ENCODE data around the gene MSI1.

MSI1 gene

DNA sequence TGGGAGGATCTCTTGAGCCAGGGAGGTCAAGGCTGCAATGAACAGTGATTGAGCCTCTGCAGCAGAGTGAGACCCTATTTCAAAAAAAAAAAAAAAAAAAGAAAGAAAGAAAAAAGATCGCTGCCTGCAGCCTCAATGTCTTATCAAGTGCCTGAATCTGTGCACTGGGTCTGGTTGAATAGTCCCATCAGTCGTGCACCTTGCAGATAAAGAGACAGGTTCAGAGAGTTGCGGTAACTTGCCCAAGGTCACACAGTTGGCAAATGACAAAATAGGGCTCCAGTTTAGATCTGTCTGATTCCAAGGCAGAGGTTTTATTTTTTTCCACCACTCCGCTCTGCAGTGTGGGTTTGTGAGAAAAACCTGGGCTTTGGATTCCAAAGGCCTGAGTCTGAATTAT is 40.7 kb downstream of the MSI1 start:
- H3K27ac ChIP-seq = no peak overlapping the region
- no peaks in the 10 kb centered on the region for H3K9me3 ChIP-seq
- no peak for TF ChIP-seq Cebpa-rat (IDR thresholded peaks at IDR 0.05)
- no peaks in the 10 kb centered on the region for H3K36me3 ChIP-seq
- H3K4me2 ChIP-seq = no peak overlapping the region
- no peaks in the 10 kb centered on the region for H3K27me3 ChIP-seq
- H3K9ac ChIP-seq = no peak overlapping the region
- H3K4me1 ChIP-seq = no peaks in the 10 kb centered on the region; the same call in 1 of the 2 replicates
- no peak overlapping the region for H3K4me3 ChIP-seq
- no peaks in the 10 kb centered on the region for H4K20me1 ChIP-seq

DNA sequence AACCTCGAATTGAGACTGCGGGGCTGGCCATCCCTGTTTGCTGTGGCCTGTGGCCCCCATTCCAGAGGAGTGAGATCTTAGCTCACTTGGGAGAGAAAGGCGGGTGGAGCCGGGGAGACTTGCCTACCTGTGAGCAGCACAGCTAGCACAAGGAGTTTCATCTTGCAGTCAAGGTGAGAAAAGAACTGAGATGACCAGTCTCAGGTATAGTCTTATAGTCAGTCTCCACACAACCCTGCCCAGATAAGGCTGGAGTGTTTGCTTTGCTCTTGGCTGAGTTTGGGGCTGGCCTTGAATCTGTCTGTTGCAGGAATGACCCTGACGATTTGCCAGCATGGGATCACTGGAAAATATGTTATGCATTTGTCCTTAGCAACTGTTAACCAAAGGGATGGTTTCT is 41.4 kb downstream of the MSI1 start, which contains the start of gene PLA2G1B:
Gene PLA2G1B, minus strand, starts transcription at position 187 of the 400 bp plus-strand sequence. Its CDS starts 26 bp downstream, at position 161.
- Histone ChIP-seq H3K27ac (no peak within 1 kb of the TSS), H3K9ac (no peak within 1 kb of the TSS)

DNA sequence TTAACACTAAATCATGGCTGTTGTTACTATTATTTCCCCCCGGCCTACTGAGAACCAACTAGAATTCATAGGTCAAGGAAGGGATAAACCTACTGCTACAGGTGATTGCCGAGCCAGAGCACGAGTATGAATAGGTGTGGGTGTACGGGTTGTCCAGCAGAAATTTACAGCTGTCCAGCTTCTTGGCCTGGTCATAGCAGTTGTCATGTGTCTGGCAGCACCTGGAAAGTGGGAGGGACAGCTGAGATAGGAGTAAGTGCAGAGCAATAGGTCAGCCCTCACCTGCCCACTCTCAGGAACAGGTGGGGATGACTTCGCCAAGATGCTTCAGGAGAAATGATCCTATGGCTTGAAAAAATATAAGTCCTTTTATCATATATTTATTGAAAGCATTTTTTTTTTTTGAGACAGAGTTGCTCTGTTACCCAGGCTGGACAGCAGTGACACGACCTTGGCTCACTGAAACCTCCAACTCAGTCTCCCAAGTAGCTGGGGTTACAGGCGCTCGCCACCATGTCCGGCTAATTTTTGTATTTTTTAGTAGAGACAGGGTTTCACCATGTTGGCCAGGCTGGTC is 44.0 kb downstream of the MSI1 start:
- H3K36me3 ChIP-seq = no peaks in the 10 kb centered on the region
- no peak overlapping the region for H3K9ac ChIP-seq
- no peaks in the 10 kb centered on the region for H3K27me3 ChIP-seq
- no peaks in the 10 kb centered on the region for H4K20me1 ChIP-seq
- H3K9me3 ChIP-seq = no peaks in the 10 kb centered on the region
- H3K4me3 ChIP-seq = no peak overlapping the region
- no peak for TF ChIP-seq Cebpa-rat (IDR thresholded peaks at IDR 0.05)
- no peaks in the 10 kb centered on the region; the same call in 1 of the 2 replicates for H3K4me1 ChIP-seq
- peak overlapping the region; percentile 98; the same call in 1 of the 2 replicates for H3K4me2 ChIP-seq
- H3K27ac ChIP-seq = no peak overlapping the region

More for the DNA sequence above, 41.4 kb downstream of the MSI1 start, which contains the start of gene PLA2G1B:
- Histone ChIP-seq H3K4me1 (no peaks in the 10 kb centered on the region; the same call in 1 of the 2 replicates), H3K27me3 (no peaks in the 10 kb centered on the region), H3K9me3 (no peaks in the 10 kb centered on the region), H3K36me3 (no peaks in the 10 kb centered on the region), H3K4me2 (no peak within 1 kb of the TSS), H3K4me3 (no peak within 1 kb of the TSS), H4K20me1 (no peaks in the 10 kb centered on the region)
- no peak for TF ChIP-seq Cebpa-rat (IDR thresholded peaks at IDR 0.05)

DNA sequence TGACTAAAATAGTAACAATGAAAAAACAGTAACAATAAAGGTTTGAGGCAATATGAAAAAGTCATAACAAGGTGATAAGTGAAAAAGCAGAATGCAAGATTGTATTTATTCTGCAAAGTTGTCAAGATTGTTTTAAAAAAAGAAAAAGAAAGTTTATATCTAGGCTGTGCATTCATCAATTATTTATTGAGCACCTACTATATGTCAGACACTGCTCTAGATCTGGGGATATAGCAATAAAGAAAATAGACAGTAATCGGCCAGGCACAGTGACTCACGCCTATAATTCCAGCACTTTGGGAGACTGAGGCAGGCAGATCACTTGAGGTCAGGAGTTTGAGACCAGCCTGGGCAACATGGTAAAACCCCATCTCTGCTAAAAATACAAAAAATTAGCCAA is 45.2 kb downstream of the MSI1 start:
- Histone ChIP-seq H3K4me1 (no peaks in the 10 kb centered on the region; the same call in 1 of the 2 replicates), H3K9ac (no peak overlapping the region), H4K20me1 (no peaks in the 10 kb centered on the region), H3K4me3 (no peak overlapping the region), H3K4me2 (no peak overlapping the region), H3K36me3 (no peaks in the 10 kb centered on the region), H3K9me3 (no peaks in the 10 kb centered on the region), H3K27me3 (no peaks in the 10 kb centered on the region), H3K27ac (no peak overlapping the region)
- TF ChIP-seq Cebpa-rat (IDR thresholded peaks at IDR 0.05) = no peak

DNA sequence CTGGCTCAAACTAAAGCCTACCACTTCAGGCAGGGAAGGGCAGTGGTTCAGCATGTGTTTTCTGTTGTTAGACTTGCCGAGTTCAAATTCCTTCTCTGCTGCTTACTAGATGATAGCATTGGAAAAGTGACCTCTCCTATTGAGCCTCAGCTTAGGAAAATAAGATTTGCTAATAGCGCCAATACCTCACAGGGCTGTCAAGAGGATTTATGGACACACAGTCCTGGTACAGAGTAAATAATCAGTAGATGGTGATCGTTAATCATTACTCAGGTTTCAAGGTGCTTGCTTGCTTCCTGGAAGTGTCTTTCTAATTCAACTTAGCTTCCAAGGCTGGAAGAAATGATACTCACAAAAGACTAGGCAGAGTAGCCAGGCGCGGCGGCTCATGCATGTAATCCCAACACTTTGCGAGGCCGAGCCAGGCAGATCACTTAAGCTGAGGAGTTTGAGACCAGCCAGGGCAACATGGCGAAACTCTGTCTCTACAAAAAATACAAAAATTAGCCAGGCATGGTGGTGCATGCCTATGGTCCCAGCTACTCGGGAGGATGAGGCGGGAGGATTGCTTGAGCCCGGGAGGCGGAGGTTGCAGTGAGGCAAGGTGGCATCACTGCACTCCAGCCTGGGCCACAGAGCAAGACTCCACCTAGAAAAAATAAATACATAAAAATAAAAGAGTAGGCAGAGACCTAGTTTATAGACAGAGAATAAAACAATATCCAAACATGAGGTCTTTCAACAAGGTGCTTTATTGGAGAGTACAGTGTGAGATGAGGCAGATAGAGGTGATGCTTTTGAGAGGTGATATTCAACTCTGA is 47.4 kb downstream of the MSI1 start:
- no peak overlapping the region for H3K4me2 ChIP-seq
- H3K27ac ChIP-seq = no peak overlapping the region
- TF ChIP-seq Cebpa-rat (IDR thresholded peaks at IDR 0.05) = no peak
- no peaks in the 10 kb centered on the region for H3K36me3 ChIP-seq
- H4K20me1 ChIP-seq = no peaks in the 10 kb centered on the region
- no peaks in the 10 kb centered on the region for H3K27me3 ChIP-seq
- H3K9ac ChIP-seq = no peak overlapping the region
- H3K4me1 ChIP-seq = peaks cover 11% of the 10 kb centered on the region
- H3K4me3 ChIP-seq = no peak overlapping the region
- H3K9me3 ChIP-seq = no peaks in the 10 kb centered on the region

DNA sequence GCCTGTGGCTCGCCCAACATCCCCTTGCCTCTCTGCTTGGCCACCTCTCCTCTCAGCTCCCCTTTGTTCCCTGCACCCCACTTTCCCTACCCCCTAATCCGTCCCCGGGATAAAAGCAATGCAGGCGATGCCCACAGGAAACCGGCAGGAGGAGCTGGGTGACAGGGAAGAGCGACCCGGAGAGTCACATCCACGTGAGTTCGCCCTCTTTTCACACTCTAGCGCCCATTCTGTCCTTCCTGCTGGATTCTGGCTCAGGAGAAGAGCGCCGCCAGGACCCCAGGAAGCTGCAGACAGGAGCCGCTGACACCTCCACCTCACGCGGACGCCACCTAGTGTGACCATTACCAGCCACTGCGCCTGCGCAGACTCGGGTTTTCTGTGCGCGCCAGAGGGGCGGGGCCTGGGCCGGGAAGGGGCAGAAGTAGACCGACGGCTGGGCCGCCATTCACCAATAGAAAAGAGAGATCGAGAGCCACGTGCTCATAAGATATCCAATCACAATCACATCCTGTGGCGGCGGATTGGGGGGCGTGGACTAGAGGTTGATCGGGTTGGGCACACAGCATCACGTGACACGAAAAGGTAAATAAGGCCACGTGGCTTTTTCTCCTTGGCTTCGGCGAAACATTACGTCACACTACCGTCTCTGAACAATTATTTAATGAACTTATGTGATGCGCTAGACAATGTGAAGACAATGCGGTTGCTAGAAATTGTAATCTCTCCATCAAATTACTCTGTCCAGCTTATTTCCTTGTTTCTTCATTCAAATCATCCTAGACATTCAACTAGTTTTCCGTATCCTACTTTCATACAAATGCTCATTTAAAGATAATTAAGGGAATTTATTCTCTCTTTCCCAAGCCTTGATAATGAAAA is 51.5 kb downstream of the MSI1 start:
- Histone ChIP-seq H4K20me1 (no peaks in the 10 kb centered on the region), H3K27me3 (no peaks in the 10 kb centered on the region), H3K36me3 (no peaks in the 10 kb centered on the region), H3K9ac (peak overlapping the region; percentile 83), H3K4me2 (peak overlapping the region; percentile 92), H3K27ac (peak overlapping the region; percentile 85), H3K4me3 (peak overlapping the region; percentile 72), H3K4me1 (peaks cover 13% of the 10 kb centered on the region), H3K9me3 (no peaks in the 10 kb centered on the region)
- TF ChIP-seq Cebpa-rat (IDR thresholded peaks at IDR 0.05) = no peak

DNA sequence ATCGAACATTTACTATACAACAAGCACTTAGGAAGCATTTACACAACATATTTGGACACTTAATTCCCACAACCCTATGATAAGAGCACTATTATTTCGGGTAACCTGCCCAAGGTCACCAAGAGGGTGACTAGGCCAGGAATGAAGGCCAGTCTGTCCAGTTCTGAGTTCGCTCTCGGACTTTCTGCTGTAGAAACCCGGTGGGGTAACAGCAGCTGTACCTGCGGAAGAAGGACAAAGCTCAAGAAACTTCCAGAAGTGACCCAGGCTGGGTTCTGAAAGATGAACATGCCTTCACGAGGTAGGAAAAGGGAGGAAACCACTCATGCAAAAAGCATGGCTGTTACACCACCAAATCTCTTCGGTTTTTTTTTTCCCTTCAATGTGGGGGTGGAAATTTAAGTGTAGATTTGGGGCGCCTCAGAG is 52.2 kb downstream of the MSI1 start:
- Histone ChIP-seq H3K27ac (peak overlapping the region; percentile 85), H3K9me3 (no peaks in the 10 kb centered on the region)
- TF ChIP-seq Cebpa-rat (IDR thresholded peaks at IDR 0.05) = no peak

DNA sequence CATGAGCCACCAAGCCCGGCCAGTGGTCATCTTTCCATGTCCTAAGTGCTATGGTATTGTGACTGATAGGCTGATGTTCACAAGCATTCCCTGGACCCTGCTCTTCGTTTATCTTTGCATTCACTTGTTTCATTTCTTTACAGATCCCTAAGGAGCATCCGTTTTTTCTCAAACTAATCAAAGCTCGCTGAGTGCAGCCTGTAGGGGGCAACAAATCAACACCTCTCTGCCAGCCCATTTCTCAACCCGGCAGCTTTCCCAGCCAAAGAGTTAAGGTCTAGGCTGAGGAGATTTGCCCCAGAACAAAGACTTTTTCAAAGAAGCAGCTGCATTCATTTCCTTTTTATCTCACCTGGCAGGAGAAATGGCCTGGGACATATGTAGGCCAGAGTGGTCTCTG is 54.7 kb downstream of the MSI1 start:
- Histone ChIP-seq H4K20me1 (no peaks in the 10 kb centered on the region), H3K9me3 (no peaks in the 10 kb centered on the region), H3K9ac (no peak overlapping the region), H3K4me2 (no peak overlapping the region), H3K36me3 (no peaks in the 10 kb centered on the region), H3K27me3 (no peaks in the 10 kb centered on the region), H3K4me3 (no peak overlapping the region), H3K4me1 (peaks cover 13% of the 10 kb centered on the region), H3K27ac (no peak overlapping the region)
- TF ChIP-seq Cebpa-rat (IDR thresholded peaks at IDR 0.05) = no peak

More for the DNA sequence above, 52.2 kb downstream of the MSI1 start:
- no peaks in the 10 kb centered on the region for H4K20me1 ChIP-seq
- no peaks in the 10 kb centered on the region for H3K36me3 ChIP-seq
- H3K4me2 ChIP-seq = peak overlapping the region; percentile 92
- H3K9ac ChIP-seq = peak overlapping the region; percentile 83
- peaks cover 13% of the 10 kb centered on the region for H3K4me1 ChIP-seq
- H3K4me3 ChIP-seq = peak overlapping the region; percentile 72
- no peaks in the 10 kb centered on the region for H3K27me3 ChIP-seq

DNA sequence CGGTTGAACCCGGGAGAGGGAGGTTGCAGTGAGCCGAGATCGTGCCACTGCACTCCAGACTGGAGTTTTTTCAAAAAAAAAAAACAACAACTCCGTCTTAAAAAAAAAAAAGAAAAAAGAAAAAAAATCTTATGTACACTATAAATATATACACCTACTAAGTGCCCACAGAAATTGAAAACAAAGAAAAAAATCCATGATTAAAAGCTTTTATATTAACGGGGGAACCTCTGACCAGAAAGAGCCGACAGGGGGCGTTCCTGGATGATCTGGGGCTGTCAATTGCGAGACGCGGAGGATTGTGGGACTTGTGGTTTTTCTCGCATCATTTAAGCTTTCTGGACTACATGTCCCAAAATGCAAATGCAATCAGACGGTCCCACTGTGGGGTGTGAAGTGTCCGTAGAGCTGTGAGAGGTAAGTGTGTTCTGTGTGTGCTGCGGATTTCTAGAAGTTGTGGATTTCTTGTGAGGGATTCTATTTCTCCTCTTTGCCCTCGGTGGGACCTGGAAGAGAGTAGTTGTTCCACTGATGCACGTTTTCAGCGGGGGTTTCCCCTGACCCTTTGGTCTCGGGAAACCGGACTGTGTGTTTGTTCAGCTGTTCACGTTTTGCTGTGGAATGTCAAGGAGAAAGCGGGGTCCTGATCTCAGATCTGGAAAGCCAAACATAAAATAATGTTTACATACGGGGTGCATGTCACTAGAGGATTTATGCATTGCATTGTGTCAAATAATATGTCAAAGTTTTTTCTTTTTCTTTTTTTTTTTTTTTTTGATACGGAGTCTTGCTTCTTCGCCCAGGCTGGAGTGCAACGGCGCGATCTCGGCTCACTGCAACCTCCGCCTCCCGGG is 66.8 kb downstream of the MSI1 start, which contains the start of gene SIRT4:
Gene SIRT4, plus strand, starts transcription at position 360 of the 854 bp plus-strand sequence. CDS start 1,241 bp downstream, outside the sequence.
- no peak for TF ChIP-seq Cebpa-rat (IDR thresholded peaks at IDR 0.05)
- peak within 1 kb of the TSS; percentile 87 for H3K9ac ChIP-seq
- no peaks in the 10 kb centered on the region for H3K9me3 ChIP-seq
- H3K27me3 ChIP-seq = no peaks in the 10 kb centered on the region
- peak within 1 kb of the TSS; percentile 78 for H3K27ac ChIP-seq
- H4K20me1 ChIP-seq = no peaks in the 10 kb centered on the region
- H3K4me1 ChIP-seq = peaks cover 15% of the 10 kb centered on the region
- H3K36me3 ChIP-seq = no peaks in the 10 kb centered on the region
- peak within 1 kb of the TSS; percentile 81 for H3K4me2 ChIP-seq
- peak within 1 kb of the TSS; percentile 74 for H3K4me3 ChIP-seq
